GM10847 (cell line): ENCODE results near the gene TUNAR.

ENCODE experiments used
- POLR2A ChIP-seq: IDR thresholded peaks from 2 replicates; pipeline ENCODE4 v1.6.1; 2011; ENCODE audit not compliant: insufficient read length; ENCODE audit errors: extremely low read depth

The TUNAR gene

DNA sequence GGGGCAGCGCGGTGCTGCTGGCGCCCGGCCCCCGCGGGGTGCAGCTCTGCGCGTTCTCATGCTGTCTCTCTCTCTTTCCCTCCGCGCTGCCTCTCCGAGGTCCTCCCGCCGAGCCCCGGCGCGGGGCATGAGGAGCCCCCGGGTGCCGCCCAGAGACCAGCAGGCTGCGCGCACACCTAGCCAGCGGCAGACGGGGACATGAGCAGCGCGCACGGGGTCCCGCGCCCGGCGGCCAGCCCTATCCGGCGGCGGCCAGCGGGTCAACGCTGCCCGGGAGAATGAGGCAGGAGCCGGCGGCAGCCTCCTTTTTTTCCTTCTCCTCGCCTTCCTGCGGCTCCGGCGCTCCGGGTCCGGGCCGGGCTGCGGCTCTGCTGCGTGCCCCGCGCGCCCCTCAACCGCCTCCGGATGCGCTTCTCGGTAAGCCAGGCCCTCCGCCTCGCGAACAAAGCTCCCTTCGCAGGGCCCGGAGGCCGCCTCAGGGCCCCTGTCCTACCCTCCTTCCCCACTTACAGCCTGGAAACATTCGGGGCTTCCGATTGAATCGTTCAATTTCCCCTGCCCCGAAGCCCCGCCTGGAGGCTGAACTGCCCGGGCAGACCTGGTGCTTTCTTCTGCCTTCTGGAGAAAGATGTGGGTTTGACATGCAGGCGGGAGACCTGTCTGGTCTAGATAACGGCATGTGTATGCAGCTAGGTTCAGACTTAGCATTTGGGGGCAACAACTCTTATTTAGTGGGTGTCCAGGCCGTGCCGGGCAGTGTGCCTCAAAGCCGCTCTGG lies at the start of gene TUNAR:
Gene TUNAR (plus strand): TSS at position 72 of the 778 bp plus-strand sequence.
- no peak for TF ChIP-seq POLR2A

DNA sequence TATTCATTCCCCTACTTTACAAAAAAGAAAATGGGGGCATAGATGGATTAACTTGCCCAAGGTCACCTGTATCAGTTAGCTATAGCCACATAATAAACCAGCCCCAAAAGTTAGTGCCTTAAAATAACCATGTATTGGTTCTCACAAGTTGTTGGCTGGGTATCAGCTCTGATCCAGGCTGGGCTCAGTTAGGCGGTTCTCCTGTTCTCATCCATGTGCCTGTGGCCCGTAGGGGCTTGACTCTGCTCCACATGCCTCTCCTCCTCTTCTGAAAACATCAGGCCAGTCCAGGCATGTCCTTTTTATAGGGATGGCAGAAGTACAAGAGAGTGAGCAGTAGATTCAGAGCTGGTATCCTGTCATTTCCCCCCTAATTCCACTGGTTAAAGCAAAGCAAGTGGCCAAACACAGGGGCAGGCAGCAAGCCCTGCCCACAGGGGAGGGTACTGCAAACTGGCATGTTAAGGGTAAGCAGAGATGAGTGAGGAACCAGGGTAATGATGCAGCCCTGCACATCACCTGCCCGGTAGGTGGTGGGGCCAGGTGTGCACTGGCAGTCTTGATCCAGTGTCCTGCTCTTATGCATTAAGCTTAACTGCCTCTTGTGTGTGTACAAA lies 47.9 kb upstream of the TUNAR start:
- no peak for TF ChIP-seq POLR2A

DNA sequence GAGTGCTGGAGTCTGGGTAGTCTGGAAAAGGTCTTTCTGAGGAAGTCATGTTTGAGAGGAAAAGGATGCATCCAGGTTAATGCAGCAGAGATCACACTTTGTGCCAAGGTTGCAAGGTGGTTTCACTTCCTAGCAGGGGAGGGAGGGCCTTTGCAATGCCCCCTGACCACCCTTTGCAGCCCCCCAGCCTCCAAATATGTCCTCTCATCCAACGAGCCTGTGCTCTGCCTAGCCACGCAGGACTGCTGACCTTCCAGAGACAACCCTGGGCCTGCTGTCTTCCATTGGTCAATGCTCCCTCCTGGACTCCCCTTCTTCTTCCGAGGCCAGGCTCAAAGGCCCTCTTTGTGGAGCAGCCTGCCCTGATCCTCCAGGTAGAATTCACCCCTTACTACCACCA lies 47.3 kb upstream of the TUNAR start:
- TF ChIP-seq POLR2A: no peak

DNA sequence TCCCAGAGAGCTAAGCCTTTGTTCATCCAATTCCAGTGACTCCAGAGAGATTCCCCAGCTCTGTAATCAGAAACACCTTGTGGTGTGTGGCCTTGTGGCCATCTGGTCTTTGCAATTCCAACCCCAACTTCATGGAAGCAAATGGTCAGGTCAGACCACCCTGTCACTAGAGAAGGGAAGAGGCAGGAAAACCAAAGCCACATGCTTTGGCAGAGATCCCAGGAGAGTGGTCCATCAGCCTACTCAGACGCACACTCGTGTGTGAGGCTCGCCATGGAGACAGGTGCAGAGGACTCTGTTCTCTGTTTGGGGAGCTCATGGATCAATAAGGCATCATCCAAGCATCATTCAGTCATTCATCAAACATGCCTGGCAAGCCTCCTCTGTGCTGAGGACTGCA lies 46.2 kb upstream of the TUNAR start:
- TF ChIP-seq POLR2A: no peak

DNA sequence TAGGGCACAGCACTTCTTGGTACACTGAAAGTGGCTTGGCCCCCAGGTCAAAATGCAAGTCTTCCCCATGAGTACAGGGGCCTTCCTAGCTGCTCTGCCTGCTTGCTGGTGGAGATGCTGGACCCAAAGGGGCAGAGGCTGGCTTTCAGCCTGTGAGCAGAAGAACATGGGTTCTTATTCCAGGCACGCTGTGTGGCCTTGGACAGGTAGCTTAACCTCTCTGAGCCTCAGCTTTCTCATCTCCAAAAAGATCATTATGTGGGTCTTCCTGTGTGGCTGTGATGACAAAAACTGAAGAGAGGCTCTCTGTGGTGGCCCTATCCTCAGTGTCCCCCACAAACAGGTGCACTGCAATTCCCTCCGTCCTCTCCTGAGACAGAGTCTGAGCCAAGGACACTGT lies 45.6 kb upstream of the TUNAR start:
- no peak for TF ChIP-seq POLR2A

DNA sequence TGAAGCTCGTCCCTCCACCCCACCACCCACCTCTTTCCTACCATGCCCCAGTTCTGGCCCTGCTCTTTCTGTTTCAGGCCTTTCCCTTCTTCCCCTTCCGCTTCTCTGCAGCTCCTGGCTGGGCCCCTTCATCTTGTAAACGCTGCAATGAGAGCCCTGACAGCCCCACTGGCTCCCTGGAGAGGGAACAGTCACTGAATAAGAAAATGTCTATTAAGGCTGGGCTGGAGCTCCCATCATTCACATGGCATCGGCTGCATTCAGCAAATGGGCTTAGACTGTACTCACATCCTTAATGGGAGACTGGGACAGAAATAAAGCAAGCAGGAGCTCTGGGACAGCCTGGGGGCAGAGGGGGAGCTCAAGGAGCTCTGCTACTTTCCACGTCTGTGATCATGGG lies 45.2 kb upstream of the TUNAR start:
- no peak for TF ChIP-seq POLR2A

DNA sequence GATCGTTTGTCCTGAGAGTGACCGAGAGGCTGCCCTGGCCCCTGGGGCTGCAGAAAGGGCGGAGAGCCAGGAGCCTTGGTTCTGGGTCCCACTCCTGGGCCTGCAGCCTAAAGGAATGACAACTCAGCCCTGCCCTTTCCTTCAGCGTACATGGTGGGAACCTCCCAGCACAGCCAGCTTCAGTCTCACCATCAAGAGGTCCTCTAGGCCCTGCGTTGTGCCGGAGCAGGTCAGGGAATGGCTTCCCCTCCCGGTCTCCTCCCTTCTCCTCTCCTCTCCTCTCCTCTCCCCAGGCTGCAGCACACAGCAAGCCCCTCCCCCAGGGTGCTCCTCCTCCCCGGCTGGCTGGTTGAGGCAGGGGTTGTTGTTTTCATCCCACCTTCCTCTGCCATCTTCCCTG lies 44.6 kb upstream of the TUNAR start:
- no peak for TF ChIP-seq POLR2A

DNA sequence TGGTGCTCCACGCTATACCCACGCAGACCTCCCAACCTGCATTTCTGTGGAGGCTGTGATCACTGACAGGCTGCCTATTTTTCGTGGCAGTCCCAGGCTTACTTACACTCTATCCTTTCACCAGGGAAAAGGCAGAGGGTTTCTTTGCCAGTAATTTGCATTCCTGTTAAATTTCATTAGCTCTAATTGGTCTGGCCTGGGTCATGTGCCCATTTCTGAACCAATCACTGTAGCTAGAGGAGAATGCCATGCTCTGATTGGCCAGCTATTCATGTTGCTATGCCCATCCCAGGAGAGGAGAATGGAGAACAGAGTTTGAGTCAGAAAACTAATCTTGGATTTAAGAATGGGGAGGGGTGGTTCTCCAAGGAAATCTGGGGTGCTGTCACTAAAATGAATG lies 43.2 kb upstream of the TUNAR start:
- TF ChIP-seq POLR2A: no peak

DNA sequence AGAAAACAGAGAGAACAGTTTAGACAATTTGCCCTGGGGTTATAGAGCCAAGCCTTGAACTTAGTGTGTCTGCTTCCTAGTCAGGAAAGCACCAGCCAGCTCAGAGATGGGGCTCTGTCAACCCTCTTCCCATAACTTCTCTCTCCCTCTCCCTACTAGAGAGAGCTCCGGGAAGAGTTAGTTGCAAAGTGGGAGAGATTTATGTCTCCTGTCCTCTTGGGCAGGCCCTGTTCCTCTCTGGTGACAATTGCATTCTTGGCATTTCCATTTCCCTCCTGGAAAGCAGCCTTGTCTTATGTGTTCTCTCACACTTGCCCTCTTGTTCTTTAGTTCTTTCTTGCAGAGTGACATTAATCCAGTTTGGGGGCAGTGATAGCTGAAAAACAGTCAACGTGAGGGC lies 42.1 kb upstream of the TUNAR start:
- TF ChIP-seq POLR2A: no peak

DNA sequence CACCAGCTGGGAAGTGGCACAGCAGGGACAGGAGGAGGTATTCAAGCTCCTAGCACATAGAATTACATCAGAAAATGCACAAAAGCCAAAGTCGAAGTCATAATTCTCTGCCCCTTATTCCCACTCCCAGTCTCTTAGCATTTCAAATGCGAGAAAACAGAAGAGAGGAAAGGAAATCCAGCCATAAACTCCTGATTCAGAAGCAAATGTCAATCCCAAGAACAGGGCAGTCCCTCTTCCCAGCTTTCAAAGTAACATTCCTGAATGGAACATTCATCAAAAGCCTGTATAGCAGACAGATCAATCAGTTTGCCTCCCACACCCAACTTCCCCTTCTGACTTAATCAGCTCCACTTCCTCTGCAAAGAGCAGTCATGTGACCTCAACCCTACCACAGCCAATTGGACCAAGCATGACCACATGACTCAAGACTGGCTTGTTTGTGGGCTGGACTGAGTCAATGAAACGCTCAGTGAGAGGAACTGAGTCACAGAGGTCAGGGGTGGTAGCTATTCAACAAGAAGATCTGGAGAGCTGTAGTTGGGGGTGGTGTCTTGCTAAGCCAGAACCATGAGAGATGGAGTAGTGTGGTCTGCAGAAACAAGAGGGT lies 41.4 kb upstream of the TUNAR start:
- TF ChIP-seq POLR2A: no peak

DNA sequence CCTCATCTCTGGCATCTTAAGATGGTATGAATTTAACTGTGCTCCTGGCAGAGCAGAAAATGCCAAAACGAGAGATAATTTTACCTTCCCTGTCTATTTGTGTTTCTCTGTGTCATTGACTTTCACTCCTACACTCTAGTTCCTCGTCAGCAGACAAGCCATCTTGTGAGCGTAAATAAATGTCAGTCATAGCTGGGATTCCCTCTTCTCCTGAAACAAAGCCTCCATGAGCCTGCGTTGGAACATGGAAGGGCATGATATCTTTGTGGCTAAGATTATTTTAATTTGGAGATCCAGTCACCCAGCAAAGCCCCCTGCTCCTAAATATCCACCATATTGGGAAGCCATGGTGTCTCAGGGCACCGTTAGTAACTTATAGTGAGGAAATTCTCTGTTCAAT lies 37.8 kb upstream of the TUNAR start:
- TF ChIP-seq POLR2A: no peak

DNA sequence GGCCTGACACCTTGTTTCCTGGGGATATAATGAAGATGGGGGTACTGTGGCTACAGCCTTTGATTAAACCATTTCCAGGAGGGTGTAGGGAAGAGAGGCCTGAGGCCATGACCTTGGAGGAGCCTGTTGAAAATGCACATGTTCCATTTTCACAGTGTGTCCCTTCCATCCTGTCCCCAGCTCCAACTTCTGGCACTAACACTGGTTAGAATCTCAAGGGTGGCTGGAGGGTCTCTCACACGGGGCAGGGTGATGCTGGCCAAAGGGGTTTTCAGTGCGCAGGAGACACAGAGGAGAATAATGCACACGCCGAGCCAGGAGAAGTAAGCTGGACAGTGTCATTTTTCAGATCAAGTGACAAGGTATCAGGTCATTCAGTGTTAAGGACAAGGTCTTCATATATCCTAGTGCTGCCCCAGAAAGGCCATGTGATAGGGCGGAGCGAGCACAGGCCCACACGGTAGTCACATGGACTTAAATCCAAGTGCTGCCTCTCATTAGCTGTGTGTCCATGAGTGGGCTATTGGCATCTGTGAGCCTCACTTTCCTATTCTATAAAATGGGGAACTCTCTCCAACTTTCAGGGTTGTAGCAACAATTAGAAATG lies 36.4 kb upstream of the TUNAR start:
- no peak for TF ChIP-seq POLR2A

DNA sequence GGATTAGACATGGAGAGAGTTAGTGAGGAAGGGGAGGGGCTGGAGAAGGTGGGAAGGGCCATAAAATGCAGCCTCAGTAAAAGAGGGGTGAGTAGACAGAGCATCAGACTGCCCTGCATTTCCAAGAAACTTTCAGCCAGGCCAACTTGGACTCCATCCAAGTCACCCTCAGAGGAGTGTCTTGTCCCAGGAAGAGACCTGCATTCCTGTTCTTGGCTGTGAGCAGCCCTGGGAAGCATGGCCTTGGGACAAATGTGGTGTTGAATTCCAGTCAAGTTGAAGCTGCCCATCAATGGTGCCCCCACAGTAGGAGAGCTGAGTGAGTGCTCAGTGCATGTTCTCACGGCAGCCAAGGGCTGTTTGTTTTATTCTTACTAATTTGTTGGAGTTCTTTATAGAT lies 35.0 kb upstream of the TUNAR start:
- no peak for TF ChIP-seq POLR2A

DNA sequence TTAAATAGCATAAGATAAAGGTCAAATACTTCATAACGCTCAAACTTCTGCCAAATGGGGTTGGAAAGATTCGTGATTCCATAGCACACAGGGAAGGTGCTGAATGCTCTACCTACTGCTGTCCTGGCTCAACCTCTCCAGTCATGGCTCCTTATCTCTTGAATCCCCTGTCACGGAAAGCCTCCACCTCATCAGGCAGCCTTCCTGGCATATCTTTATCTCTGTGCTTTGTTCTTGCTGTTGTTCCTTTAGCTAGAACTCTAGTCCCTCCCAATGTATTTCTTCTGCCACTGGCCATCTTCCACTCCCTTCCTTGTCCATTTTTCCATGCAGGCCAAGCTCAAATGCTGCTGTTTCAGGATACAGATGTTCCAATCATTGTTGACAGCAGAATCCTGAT lies 26.9 kb upstream of the TUNAR start:
- no peak for TF ChIP-seq POLR2A

DNA sequence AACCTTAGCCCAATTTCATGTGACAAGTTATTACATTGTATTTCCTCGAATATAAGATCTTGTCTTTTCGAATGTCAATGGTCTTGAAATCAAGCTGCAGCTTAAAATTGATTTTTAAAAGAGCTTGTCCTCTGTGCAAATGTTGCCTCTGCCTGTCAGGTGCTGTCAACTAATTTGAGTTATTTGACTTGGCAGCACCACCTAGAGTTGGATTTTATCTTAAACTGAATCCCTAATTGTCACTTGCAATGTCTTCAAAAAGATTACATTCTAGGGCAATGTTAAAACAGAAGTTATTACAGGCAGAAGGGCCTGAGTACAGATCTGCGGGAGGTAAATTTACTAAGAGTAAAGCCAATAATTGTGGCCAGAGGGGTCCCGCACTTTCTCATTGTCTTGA lies 26.2 kb upstream of the TUNAR start:
- no peak for TF ChIP-seq POLR2A

DNA sequence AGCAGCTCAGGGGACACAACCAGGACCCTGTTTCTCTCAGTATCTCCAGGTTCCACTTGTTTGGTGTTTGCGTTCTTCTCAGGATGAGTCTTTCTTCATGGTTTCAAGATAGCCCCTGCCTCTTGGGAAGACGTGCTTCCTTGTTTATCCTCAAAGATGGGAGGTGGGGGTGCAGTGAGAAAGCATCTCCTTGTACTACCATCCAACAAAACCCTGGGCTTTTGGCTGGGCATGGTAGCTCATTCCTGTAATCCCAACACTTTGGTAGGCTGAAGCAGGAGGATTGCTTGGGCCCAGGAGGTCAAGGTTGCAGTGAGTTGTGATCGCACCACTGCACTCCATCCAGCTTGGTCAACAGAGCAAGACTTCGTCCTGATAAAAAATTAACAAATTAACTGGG lies 21.0 kb upstream of the TUNAR start:
- TF ChIP-seq POLR2A: no peak
